Measurements from ENCODE around the gene ADM5. TPM values are rescaled to one million over a fixed set of nuclear protein-coding genes. Genes with fewer than 3 reads are reported as not detected.

The ADM5 gene
- total and polyA plus RNA-seq, 10 of the 15 experiments (the other 5 are each of a cell fraction or from before 2014, with no cell fraction given), result 0.05 to 6.0 (median 1.2) TPM; not detected in 1

DNA sequence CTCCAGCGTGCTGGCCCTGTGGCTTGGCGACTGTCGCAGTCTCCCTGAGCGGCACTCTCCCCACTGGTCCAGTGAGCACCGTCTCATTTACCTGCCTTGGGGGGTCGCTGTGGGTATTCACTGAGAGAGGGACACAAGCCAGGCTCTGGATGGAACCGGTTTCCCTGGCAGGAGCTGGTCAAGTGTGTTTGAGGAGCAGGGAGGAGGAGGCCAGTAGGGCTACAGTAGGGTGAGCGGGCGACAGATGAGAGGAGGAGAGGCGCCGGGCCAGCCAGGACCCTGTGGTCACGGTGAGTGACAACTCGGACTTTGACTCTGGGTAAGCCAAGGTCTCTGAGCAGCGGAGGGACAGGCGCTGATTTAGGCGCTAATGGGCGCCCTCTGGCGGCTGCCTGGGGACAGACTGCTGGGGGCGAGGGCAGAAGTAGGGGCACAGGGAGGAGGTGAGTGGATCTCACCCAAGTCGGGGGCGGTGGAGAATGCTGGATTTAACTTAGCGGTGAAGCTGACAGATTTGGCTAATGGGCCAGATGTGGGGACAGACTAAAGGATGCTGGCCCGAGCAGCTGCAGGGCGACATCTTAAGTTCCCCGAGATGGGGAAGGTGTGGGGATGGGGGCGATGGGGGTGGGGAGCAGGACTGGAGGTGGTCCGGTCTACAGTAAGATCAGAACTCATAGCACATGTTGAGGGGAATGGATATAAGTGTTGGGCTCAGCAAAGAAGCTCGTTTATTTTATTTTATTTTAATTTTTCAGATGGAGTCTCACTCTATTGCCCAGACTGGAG lies 17.1 kb upstream of the ADM5 start:
- peak overlapping the region; percentile 51; the same call in 1 of the 2 replicates for H3K27ac ChIP-seq (ENCODE audit: control insufficient read depth, insufficient read depth)
- CTCF ChIA-PET, result interaction anchor here (0.7 to 10.5 kb wide), 20 partner anchors 6 to 202 kb away, joined by 3 to 130 read pairs (median 4); partner anchors contain the start of genes BCL2L12, IRF3, NOSIP and PRRG2
- 11% methylated on average over 27 of the region's 28 CpGs for WGBS (ENCODE audit: insufficient coverage, insufficient replicate concordance, low lambda C conversion rate, missing lambda C conversion rate)
- H3K36me3 ChIP-seq (ENCODE audit: control insufficient read depth in 2 of 2, insufficient read depth in 2 of 2, low read length in 1 of 2), result no peaks in the 10 kb centered on the region; a peak in 2 of 4 replicates
- H3K9ac ChIP-seq (ENCODE audit: control insufficient read depth, insufficient read depth, low read length), result peak overlapping the region; percentile 52; the same call in 1 of the 2 replicates
- RAD21 ChIA-PET (ENCODE audit: unreplicated experiment), result interaction anchor here (1.2 to 8.6 kb wide), 3 partner anchors 7 to 102 kb away, joined by 3 to 131 read pairs (median 34); partner anchors contain the start of genes BCL2L12, IRF3, RRAS and SCAF1
- peaks cover 3% of the 10 kb centered on the region for H3K79me2 ChIP-seq (ENCODE audit: control insufficient read depth, insufficient read depth, low read length)
- no peaks in the 10 kb centered on the region for H4K20me1 ChIP-seq (ENCODE audit: control insufficient read depth, insufficient read depth)
- SMC1A ChIA-PET (ENCODE audit: uncharacterized antibody, unreplicated experiment), result interaction anchor here (1.0 to 2.9 kb wide), 6 partner anchors 9 to 102 kb away, joined by 3 to 15 read pairs (median 5); partner anchors contain the start of genes NOSIP, PRRG2 and RRAS
- in situ Hi-C loops (cut with MboI), result no loop called here
- H2AFZ ChIP-seq (ENCODE audit: control insufficient read depth, low read depth, low read length), result peak overlapping the region; percentile 81
- H3K4me2 ChIP-seq (ENCODE audit: control insufficient read depth, insufficient read depth), result peak overlapping the region; percentile 77
- H3K4me1 ChIP-seq (ENCODE audit: control insufficient read depth, insufficient read depth, low read length), result peaks cover 28% of the 10 kb centered on the region
- intact Hi-C loops (cut with micrococcal nuclease; ENCODE audit: unreplicated experiment), result no loop called here
- peak; percentile 62 for FAIRE-seq
- H3K4me3 ChIP-seq, result no peak overlapping the region
- H3K9me3 ChIP-seq (replicated peaks; ENCODE audit: control insufficient read depth, insufficient read depth, low read length), result no peaks in the 10 kb centered on the region
- no peaks in the 10 kb centered on the region for H3K27me3 ChIP-seq (replicated peaks in 1 of 2; ENCODE audit: control insufficient read depth in 2 of 2, insufficient read depth in 2 of 2, low read length in 1 of 2)
- no TSS peak for BruUV-seq (replicated peaks)
- no peak for DNase-seq (ENCODE audit: low read depth, low spot score)
- peak; percentile 52 for ATAC-seq
- POLR2A ChIA-PET, result interaction anchor here (0.5 to 11.2 kb wide), 7 partner anchors 6 to 219 kb away, joined by 3 to 200 read pairs (median 6); partner anchors contain the start of genes BCL2L12, IRF3, NOSIP and PRRG2
- TF ChIP-seq NFYA (IDR thresholded peaks at IDR 0.05; ENCODE audit: borderline replicate concordance, low read depth, low read length) (no peak), RAD21 (IDR thresholded peaks at IDR 0.05; ENCODE audit: insufficient read depth, low read depth, low read length) (peak; percentile 63), HDGF (IDR thresholded peaks at IDR 0.05) (0 out of 2 replicates have a peak, but pooled peaks have one; percentile 58), NBN (IDR thresholded peaks at IDR 0.05) (peak; percentile 79), IKZF2 (IDR thresholded peaks at IDR 0.05) (no peak; a peak in 1 of 4 replicates), BMI1 (IDR thresholded peaks at IDR 0.05; ENCODE audit: borderline replicate concordance) (no peak), NR2F1 (conservative IDR thresholded peaks at IDR 0.05) (peak; percentile 51; the same call in 1 of the 2 replicates), IKZF1 (conservative IDR thresholded peaks at IDR 0.05) (0 out of 2 replicates have a peak, but pooled peaks have one; percentile 31), SMC3 (IDR thresholded peaks at IDR 0.05; ENCODE audit: borderline replicate concordance, low read length) (peak; percentile 64), BHLHE40 (IDR thresholded peaks at IDR 0.05; ENCODE audit: borderline replicate concordance in 1 of 2, low read depth in 2 of 2, low read length in 1 of 2) (peak; percentile 31 to 46; a peak in 2 of 4 replicates), YY1 (IDR thresholded peaks at IDR 0.05; ENCODE audit: low read depth, low read length) (peak; percentile 70; the same call in 1 of the 2 replicates), POLR2AphosphoS2 (IDR thresholded peaks at IDR 0.05; ENCODE audit: low read depth, low read length) (no peak), SP1 (IDR thresholded peaks at IDR 0.05; ENCODE audit: low read depth, low read length) (peak; percentile 9)
- TF ChIP-seq, protein P1, sequence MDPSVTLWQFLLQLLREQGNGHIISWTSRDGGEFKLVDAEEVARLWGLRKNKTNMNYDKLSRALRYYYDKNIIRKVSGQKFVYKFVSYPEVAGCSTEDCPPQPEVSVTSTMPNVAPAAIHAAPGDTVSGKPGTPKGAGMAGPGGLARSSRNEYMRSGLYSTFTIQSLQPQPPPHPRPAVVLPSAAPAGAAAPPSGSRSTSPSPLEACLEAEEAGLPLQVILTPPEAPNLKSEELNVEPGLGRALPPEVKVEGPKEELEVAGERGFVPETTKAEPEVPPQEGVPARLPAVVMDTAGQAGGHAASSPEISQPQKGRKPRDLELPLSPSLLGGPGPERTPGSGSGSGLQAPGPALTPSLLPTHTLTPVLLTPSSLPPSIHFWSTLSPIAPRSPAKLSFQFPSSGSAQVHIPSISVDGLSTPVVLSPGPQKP (IDR thresholded peaks at IDR 0.05; ENCODE audit: low read depth, low read length), result 0 out of 2 replicates have a peak, but pooled peaks have one; percentile 19
- TF ChIP-seq, protein P2, sequence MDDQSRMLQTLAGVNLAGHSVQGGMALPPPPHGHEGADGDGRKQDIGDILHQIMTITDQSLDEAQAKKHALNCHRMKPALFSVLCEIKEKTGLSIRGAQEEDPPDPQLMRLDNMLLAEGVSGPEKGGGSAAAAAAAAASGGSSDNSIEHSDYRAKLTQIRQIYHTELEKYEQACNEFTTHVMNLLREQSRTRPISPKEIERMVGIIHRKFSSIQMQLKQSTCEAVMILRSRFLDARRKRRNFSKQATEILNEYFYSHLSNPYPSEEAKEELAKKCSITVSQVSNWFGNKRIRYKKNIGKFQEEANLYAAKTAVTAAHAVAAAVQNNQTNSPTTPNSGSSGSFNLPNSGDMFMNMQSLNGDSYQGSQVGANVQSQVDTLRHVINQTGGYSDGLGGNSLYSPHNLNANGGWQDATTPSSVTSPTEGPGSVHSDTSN (IDR thresholded peaks at IDR 0.05; ENCODE audit: insufficient replicate concordance, low read depth, low read length), result peak; percentile 86
- TF ChIP-seq, protein P3, sequence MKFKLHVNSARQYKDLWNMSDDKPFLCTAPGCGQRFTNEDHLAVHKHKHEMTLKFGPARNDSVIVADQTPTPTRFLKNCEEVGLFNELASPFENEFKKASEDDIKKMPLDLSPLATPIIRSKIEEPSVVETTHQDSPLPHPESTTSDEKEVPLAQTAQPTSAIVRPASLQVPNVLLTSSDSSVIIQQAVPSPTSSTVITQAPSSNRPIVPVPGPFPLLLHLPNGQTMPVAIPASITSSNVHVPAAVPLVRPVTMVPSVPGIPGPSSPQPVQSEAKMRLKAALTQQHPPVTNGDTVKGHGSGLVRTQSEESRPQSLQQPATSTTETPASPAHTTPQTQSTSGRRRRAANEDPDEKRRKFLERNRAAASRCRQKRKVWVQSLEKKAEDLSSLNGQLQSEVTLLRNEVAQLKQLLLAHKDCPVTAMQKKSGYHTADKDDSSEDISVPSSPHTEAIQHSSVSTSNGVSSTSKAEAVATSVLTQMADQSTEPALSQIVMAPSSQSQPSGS (IDR thresholded peaks at IDR 0.05; ENCODE audit: low read length), result no peak
- TF ChIP-seq, protein P4, sequence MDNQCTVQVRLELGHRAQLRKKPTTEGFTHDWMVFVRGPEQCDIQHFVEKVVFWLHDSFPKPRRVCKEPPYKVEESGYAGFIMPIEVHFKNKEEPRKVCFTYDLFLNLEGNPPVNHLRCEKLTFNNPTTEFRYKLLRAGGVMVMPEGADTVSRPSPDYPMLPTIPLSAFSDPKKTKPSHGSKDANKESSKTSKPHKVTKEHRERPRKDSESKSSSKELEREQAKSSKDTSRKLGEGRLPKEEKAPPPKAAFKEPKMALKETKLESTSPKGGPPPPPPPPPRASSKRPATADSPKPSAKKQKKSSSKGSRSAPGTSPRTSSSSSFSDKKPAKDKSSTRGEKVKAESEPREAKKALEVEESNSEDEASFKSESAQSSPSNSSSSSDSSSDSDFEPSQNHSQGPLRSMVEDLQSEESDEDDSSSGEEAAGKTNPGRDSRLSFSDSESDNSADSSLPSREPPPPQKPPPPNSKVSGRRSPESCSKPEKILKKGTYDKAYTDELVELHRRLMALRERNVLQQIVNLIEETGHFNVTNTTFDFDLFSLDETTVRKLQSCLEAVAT (IDR thresholded peaks at IDR 0.05), result 0 out of 2 replicates have a peak, but pooled peaks have one; percentile 52
